ENCODE measurements around the gene SFXN3. TPM values are rescaled to one million over a fixed set of nuclear protein-coding genes. Genes with fewer than 3 reads are reported as not detected.

Gene SFXN3
- polyA plus RNA-seq, 4 donors, result 35.0 to 222 (median 87.5) TPM

- H3K4me1 ChIP-seq (ENCODE audit: control insufficient read depth in 3 of 3, insufficient read depth in 2 of 3, low read depth in 1 of 3, low read length in 2 of 3), result peaks cover 0 to 37% (median 0%) of the 10 kb centered on the region in 3 donors
- H3K4me3 ChIP-seq (ENCODE audit: low read depth in 1 of 3, low read length in 3 of 3), result no peak overlapping the region
- no peak for FAIRE-seq
- H3K9me3 ChIP-seq (ENCODE audit: control insufficient read depth in 2 of 2, insufficient read depth in 1 of 2, low read depth in 1 of 2, low read length in 1 of 2), result no peaks in the 10 kb centered on the region
- 81 to 94% (median 90%) methylated on average over 7 to 8 of the region's 8 CpGs for WGBS, 3 donors
- peaks cover 0 to 49% (median 0%) of the 10 kb centered on the region in 3 donors for H3K36me3 ChIP-seq (ENCODE audit: control insufficient read depth in 3 of 3, insufficient read depth in 2 of 3, low read depth in 1 of 3, low read length in 3 of 3)
- peaks cover 0 to 4% (median 0%) of the 10 kb centered on the region in 3 donors for H3K27me3 ChIP-seq (ENCODE audit: control insufficient read depth in 3 of 3, insufficient read depth in 3 of 3, low read length in 3 of 3)
- no peak for DNase-seq
- H3K27ac ChIP-seq (ENCODE audit: low read depth in 1 of 3, low read length in 2 of 3), result no peak overlapping the region
These were observed 15.5 kb upstream of the SFXN3 start for GRCh38 chr10:101015582-101015973.

GRCh38 chr10:101016814-101017213, 14.2 kb upstream of the SFXN3 start:
- no peak for FAIRE-seq

GRCh38 chr10:101018118-101018599, 12.9 kb upstream of the SFXN3 start:
- no peak overlapping the region for H3K4me3 ChIP-seq (ENCODE audit: low read depth in 1 of 3, low read length in 3 of 3)
- no peak for FAIRE-seq
- WGBS, 3 donors, result 59 to 79% (median 72%) methylated on average over 17 to 20 of the region's 20 CpGs
- no peak for DNase-seq
- H3K36me3 ChIP-seq (ENCODE audit: control insufficient read depth in 3 of 3, insufficient read depth in 2 of 3, low read depth in 1 of 3, low read length in 3 of 3), result peaks cover 0 to 72% (median 0%) of the 10 kb centered on the region in 3 donors
- no peaks in the 10 kb centered on the region for H3K9me3 ChIP-seq (ENCODE audit: control insufficient read depth in 2 of 2, insufficient read depth in 1 of 2, low read depth in 1 of 2, low read length in 1 of 2)
- peaks cover 0 to 4% (median 0%) of the 10 kb centered on the region in 3 donors for H3K27me3 ChIP-seq (ENCODE audit: control insufficient read depth in 3 of 3, insufficient read depth in 3 of 3, low read length in 3 of 3)
- H3K27ac ChIP-seq (ENCODE audit: low read depth in 1 of 3, low read length in 2 of 3), result no peak overlapping the region
- H3K4me1 ChIP-seq (ENCODE audit: control insufficient read depth in 3 of 3, insufficient read depth in 2 of 3, low read depth in 1 of 3, low read length in 2 of 3), result peaks cover 0 to 26% (median 0%) of the 10 kb centered on the region in 3 donors

More at GRCh38 chr10:101016814-101017213, 14.2 kb upstream of the SFXN3 start:
- no peak for DNase-seq
- 76 to 87% (median 82%) methylated on average over 5 of the region's 5 CpGs for WGBS, 3 donors
- H3K4me1 ChIP-seq (ENCODE audit: control insufficient read depth in 3 of 3, insufficient read depth in 2 of 3, low read depth in 1 of 3, low read length in 2 of 3), result peaks cover 0 to 33% (median 0%) of the 10 kb centered on the region in 3 donors
- peaks cover 0 to 59% (median 0%) of the 10 kb centered on the region in 3 donors for H3K36me3 ChIP-seq (ENCODE audit: control insufficient read depth in 3 of 3, insufficient read depth in 2 of 3, low read depth in 1 of 3, low read length in 3 of 3)
- H3K9me3 ChIP-seq (ENCODE audit: control insufficient read depth in 2 of 2, insufficient read depth in 1 of 2, low read depth in 1 of 2, low read length in 1 of 2), result no peaks in the 10 kb centered on the region
- no peak overlapping the region for H3K4me3 ChIP-seq (ENCODE audit: low read depth in 1 of 3, low read length in 3 of 3)
- H3K27ac ChIP-seq (ENCODE audit: low read depth in 1 of 3, low read length in 2 of 3), result no peak overlapping the region
- H3K27me3 ChIP-seq (ENCODE audit: control insufficient read depth in 3 of 3, insufficient read depth in 3 of 3, low read length in 3 of 3), result peaks cover 0 to 4% (median 0%) of the 10 kb centered on the region in 3 donors

- peak; percentile 83 to 93 for DNase-seq
- peaks cover 0 to 4% (median 0%) of the 10 kb centered on the region in 3 donors for H3K27me3 ChIP-seq (ENCODE audit: control insufficient read depth in 3 of 3, insufficient read depth in 3 of 3, low read length in 3 of 3)
- H3K9me3 ChIP-seq (ENCODE audit: control insufficient read depth in 2 of 2, insufficient read depth in 1 of 2, low read depth in 1 of 2, low read length in 1 of 2), result no peaks in the 10 kb centered on the region
- WGBS, 3 donors, result 17 to 22% (median 18%) methylated on average over 36 to 45 of the region's 45 CpGs
- no peak overlapping the region for H3K4me3 ChIP-seq (ENCODE audit: low read depth in 1 of 3, low read length in 3 of 3)
- no peak overlapping the region for H3K27ac ChIP-seq (ENCODE audit: low read depth in 1 of 3, low read length in 2 of 3)
- H3K4me1 ChIP-seq (ENCODE audit: control insufficient read depth in 3 of 3, insufficient read depth in 2 of 3, low read depth in 1 of 3, low read length in 2 of 3), result peaks cover 0 to 21% (median 0%) of the 10 kb centered on the region in 3 donors
- peaks cover 0 to 78% (median 0%) of the 10 kb centered on the region in 3 donors for H3K36me3 ChIP-seq (ENCODE audit: control insufficient read depth in 3 of 3, insufficient read depth in 2 of 3, low read depth in 1 of 3, low read length in 3 of 3)
- FAIRE-seq, result no peak
These were observed 12.2 kb upstream of the SFXN3 start for GRCh38 chr10:101018600-101019439.

GRCh38 chr10:101019440-101019703, 11.7 kb upstream of the SFXN3 start:
- Histone ChIP-seq H3K27ac (ENCODE audit: low read depth in 1 of 3, low read length in 2 of 3) (no peak overlapping the region), H3K27me3 (ENCODE audit: control insufficient read depth in 3 of 3, insufficient read depth in 3 of 3, low read length in 3 of 3) (peaks cover 0 to 4% (median 0%) of the 10 kb centered on the region in 3 donors)

GRCh38 chr10:101020427-101021075, 10.5 kb upstream of the SFXN3 start:
- Histone ChIP-seq H3K36me3 (ENCODE audit: control insufficient read depth in 3 of 3, insufficient read depth in 2 of 3, low read depth in 1 of 3, low read length in 3 of 3) (peaks cover 0 to 77% (median 0%) of the 10 kb centered on the region in 3 donors), H3K4me1 (ENCODE audit: control insufficient read depth in 3 of 3, insufficient read depth in 2 of 3, low read depth in 1 of 3, low read length in 2 of 3) (peaks cover 0 to 12% (median 0%) of the 10 kb centered on the region in 3 donors), H3K9me3 (ENCODE audit: control insufficient read depth in 2 of 2, insufficient read depth in 1 of 2, low read depth in 1 of 2, low read length in 1 of 2) (no peaks in the 10 kb centered on the region), H3K27ac (ENCODE audit: low read depth in 1 of 3, low read length in 2 of 3) (no peak overlapping the region), H3K4me3 (ENCODE audit: low read depth in 1 of 3, low read length in 3 of 3) (no peak overlapping the region), H3K27me3 (ENCODE audit: control insufficient read depth in 3 of 3, insufficient read depth in 3 of 3, low read length in 3 of 3) (peaks cover 0 to 4% (median 0%) of the 10 kb centered on the region in 3 donors)
- FAIRE-seq (no peak), DNase-seq (no peak)
- 84 to 89% (median 87%) methylated on average over 10 of the region's 10 CpGs for WGBS, 3 donors

More at GRCh38 chr10:101019440-101019703, 11.7 kb upstream of the SFXN3 start:
- Histone ChIP-seq H3K9me3 (ENCODE audit: control insufficient read depth in 2 of 2, insufficient read depth in 1 of 2, low read depth in 1 of 2, low read length in 1 of 2) (no peaks in the 10 kb centered on the region), H3K36me3 (ENCODE audit: control insufficient read depth in 3 of 3, insufficient read depth in 2 of 3, low read depth in 1 of 3, low read length in 3 of 3) (peaks cover 0 to 84% (median 0%) of the 10 kb centered on the region in 3 donors), H3K4me3 (ENCODE audit: low read depth in 1 of 3, low read length in 3 of 3) (no peak overlapping the region), H3K4me1 (ENCODE audit: control insufficient read depth in 3 of 3, insufficient read depth in 2 of 3, low read depth in 1 of 3, low read length in 2 of 3) (peaks cover 0 to 19% (median 0%) of the 10 kb centered on the region in 3 donors)
- DNase-seq (no peak), FAIRE-seq (no peak)
- WGBS, 3 donors, result 27 to 46% (median 41%) methylated on average over 2 of the region's 2 CpGs

- Histone ChIP-seq H3K36me3 (ENCODE audit: control insufficient read depth in 3 of 3, insufficient read depth in 2 of 3, low read depth in 1 of 3, low read length in 3 of 3) (peaks cover 0 to 73% (median 0%) of the 10 kb centered on the region in 3 donors), H3K9me3 (ENCODE audit: control insufficient read depth in 2 of 2, insufficient read depth in 1 of 2, low read depth in 1 of 2, low read length in 1 of 2) (no peaks in the 10 kb centered on the region), H3K27ac (ENCODE audit: low read depth in 1 of 3, low read length in 2 of 3) (no peak overlapping the region), H3K27me3 (ENCODE audit: control insufficient read depth in 3 of 3, insufficient read depth in 3 of 3, low read length in 3 of 3) (peaks cover 0 to 4% (median 0%) of the 10 kb centered on the region in 3 donors), H3K4me1 (ENCODE audit: control insufficient read depth in 3 of 3, insufficient read depth in 2 of 3, low read depth in 1 of 3, low read length in 2 of 3) (peaks cover 0 to 12% (median 0%) of the 10 kb centered on the region in 3 donors), H3K4me3 (ENCODE audit: low read depth in 1 of 3, low read length in 3 of 3) (no peak overlapping the region)
- FAIRE-seq (no peak), DNase-seq (no peak)
- WGBS, 3 donors, result 91 to 93% (median 91%) methylated on average over 4 of the region's 4 CpGs
These were observed 9.8 kb upstream of the SFXN3 start for GRCh38 chr10:101021239-101021638.

- no peak for DNase-seq
- Histone ChIP-seq H3K4me1 (ENCODE audit: control insufficient read depth in 3 of 3, insufficient read depth in 2 of 3, low read depth in 1 of 3, low read length in 2 of 3) (peaks cover 0 to 12% (median 0%) of the 10 kb centered on the region in 3 donors), H3K4me3 (ENCODE audit: low read depth in 1 of 3, low read length in 3 of 3) (no peak overlapping the region), H3K36me3 (ENCODE audit: control insufficient read depth in 3 of 3, insufficient read depth in 2 of 3, low read depth in 1 of 3, low read length in 3 of 3) (peaks cover 0 to 68% (median 0%) of the 10 kb centered on the region in 3 donors), H3K9me3 (ENCODE audit: control insufficient read depth in 2 of 2, insufficient read depth in 1 of 2, low read depth in 1 of 2, low read length in 1 of 2) (no peaks in the 10 kb centered on the region), H3K27ac (ENCODE audit: low read depth in 1 of 3, low read length in 2 of 3) (no peak overlapping the region), H3K27me3 (ENCODE audit: control insufficient read depth in 3 of 3, insufficient read depth in 3 of 3, low read length in 3 of 3) (peaks cover 0 to 2% (median 0%) of the 10 kb centered on the region in 3 donors)
- FAIRE-seq, result no peak
- WGBS, 3 donors, result 82 to 88% (median 88%) methylated on average over 11 of the region's 11 CpGs
These were observed 9.3 kb upstream of the SFXN3 start for GRCh38 chr10:101021692-101022251.

Measured in small intestine (tissue), 7 donors.